Activated CD4-positive, alpha-beta T cell treated with anti-CD3 and anti-CD28 coated beads, Interleukin-2, amount 10 ng/mL, durations not matched to agents 24 days and 14 days (primary cell): ENCODE measurements around the gene OSBPL5. TPM values are rescaled to one million over a fixed set of nuclear protein-coding genes. Genes with fewer than 3 reads are reported as not detected.
"Not testable (repeated sequence)": the region's sequence is repeated elsewhere in the genome, so short reads cannot be mapped to it uniquely, and the experiment has no call there.

Experiments
- DNase-seq: peaks from one replicate; pipeline ENCODE4 v3.0.0; 2022
- H3K27ac Mint-ChIP-seq: one replicate; pipeline ENCODE4 v1.8.0; 2022; ENCODE audit warnings: mild to moderate bottlenecking, mixed read lengths
- H3K27me3 Mint-ChIP-seq: one replicate; pipeline ENCODE4 v1.8.0; 2022; ENCODE audit warnings: mixed read lengths
- H3K36me3 Mint-ChIP-seq: one replicate; pipeline ENCODE4 v1.8.0; 2022; ENCODE audit warnings: low read depth, mild to moderate bottlenecking, mixed read lengths
- H3K4me1 Mint-ChIP-seq: one replicate; pipeline ENCODE4 v1.8.0; 2021; ENCODE audit warnings: mixed read lengths
- H3K4me3 Mint-ChIP-seq: one replicate; pipeline ENCODE4 v1.8.0; 2022; ENCODE audit warnings: mild to moderate bottlenecking, moderate library complexity, mixed read lengths
- H3K9me3 Mint-ChIP-seq: one replicate; pipeline ENCODE4 v1.8.0; 2021; ENCODE audit warnings: mixed read lengths
- intact Hi-C: fragments of 100-400 bp; cut with micrococcal nuclease; formaldehyde crosslinking; loops from one replicate; pipeline ENCODE4 v1.15.1; 2023
- total RNA-seq: library from RNA; stranded (reverse); gene quantifications from 2 replicates; pipeline ENCODE4 v1.2.3, GENCODE V29; 2022

Gene OSBPL5
- total RNA-seq, 1 donor from 2014 or later = 3.4 TPM

- Mint-ChIP-seq H3K27me3 (peaks cover 9% of the 10 kb centered on the region), H3K27ac (no peak overlapping the region), H3K4me1 (no peaks in the 10 kb centered on the region), H3K9me3 (no peaks in the 10 kb centered on the region), H3K4me3 (no peak overlapping the region), H3K36me3 (no peaks in the 10 kb centered on the region)
- no peak for DNase-seq
- intact Hi-C loops = no loop called here
Measured at GRCh38 chr11:3074912-3075589, 90.1 kb downstream of the OSBPL5 start.

DNA sequence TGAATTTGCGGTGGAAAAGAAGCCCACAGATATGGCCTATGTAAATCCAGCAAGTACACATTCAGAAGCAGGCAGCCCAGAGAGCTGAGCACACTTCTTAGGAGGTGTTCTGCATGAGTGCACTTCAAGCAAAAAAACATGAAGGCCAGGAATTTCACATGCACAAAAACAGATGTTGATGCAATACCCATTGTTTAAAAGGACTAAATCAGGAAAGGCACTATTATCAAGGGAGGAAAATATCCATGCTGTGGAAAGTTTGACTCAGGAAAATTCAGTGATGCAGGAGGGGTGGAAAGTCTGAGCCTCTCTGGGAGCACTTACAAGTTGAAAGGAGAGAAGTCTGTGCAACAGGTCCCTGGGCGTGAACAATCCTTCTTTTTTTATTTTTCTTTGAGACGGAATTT is 92.1 kb downstream of the OSBPL5 start:
- no peaks in the 10 kb centered on the region for H3K36me3 Mint-ChIP-seq

GRCh38 chr11:3069425-3069824 is 95.7 kb downstream of the OSBPL5 start:
- H3K4me1 Mint-ChIP-seq = no peaks in the 10 kb centered on the region
- no peak overlapping the region for H3K4me3 Mint-ChIP-seq
- intact Hi-C loops = no loop called here
- no peak overlapping the region for H3K27ac Mint-ChIP-seq
- H3K27me3 Mint-ChIP-seq = peaks cover 17% of the 10 kb centered on the region
- DNase-seq = no peak
- no peaks in the 10 kb centered on the region for H3K36me3 Mint-ChIP-seq
- no peaks in the 10 kb centered on the region for H3K9me3 Mint-ChIP-seq

More for the DNA sequence above, 92.1 kb downstream of the OSBPL5 start:
- no peaks in the 10 kb centered on the region for H3K4me1 Mint-ChIP-seq
- H3K9me3 Mint-ChIP-seq = no peaks in the 10 kb centered on the region
- intact Hi-C loops = no loop called here
- H3K27me3 Mint-ChIP-seq = peaks cover 8% of the 10 kb centered on the region
- DNase-seq = no peak
- H3K4me3 Mint-ChIP-seq = no peak overlapping the region
- no peak overlapping the region for H3K27ac Mint-ChIP-seq

GRCh38 chr11:3066308-3066707 is 98.8 kb downstream of the OSBPL5 start:
- H3K4me1 Mint-ChIP-seq, intact Hi-C loops, H3K4me3 Mint-ChIP-seq, H3K36me3 Mint-ChIP-seq, H3K27ac Mint-ChIP-seq, DNase-seq, H3K9me3 Mint-ChIP-seq: not testable (repeated sequence)
- peaks cover 22% of the 10 kb centered on the region for H3K27me3 Mint-ChIP-seq

DNA sequence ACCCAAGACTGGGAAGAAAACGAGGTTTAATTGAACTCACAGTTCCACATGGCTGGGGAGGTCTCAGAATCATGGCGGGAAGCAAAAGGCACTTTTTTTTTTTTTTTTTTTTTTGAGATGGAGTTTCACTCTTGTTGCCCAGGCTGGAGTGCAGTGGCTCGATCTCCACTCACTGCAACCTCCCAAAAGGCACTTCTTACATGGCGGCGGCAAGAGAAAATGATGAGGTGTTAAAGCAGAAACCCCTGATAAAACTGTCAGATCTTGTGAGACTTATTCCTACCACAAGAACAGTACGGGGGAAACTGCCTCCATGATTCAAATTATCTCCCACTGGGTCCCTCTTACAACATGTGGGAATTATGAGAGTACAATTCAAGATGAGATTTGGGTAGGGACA is 100.4 kb downstream of the OSBPL5 start:
- H3K9me3 Mint-ChIP-seq, H3K4me1 Mint-ChIP-seq, H3K4me3 Mint-ChIP-seq, DNase-seq, H3K27ac Mint-ChIP-seq, intact Hi-C loops, H3K36me3 Mint-ChIP-seq: not testable (repeated sequence)
- H3K27me3 Mint-ChIP-seq = peaks cover 23% of the 10 kb centered on the region

- H3K9me3 Mint-ChIP-seq, H3K4me3 Mint-ChIP-seq, H3K36me3 Mint-ChIP-seq, intact Hi-C loops, DNase-seq, H3K4me1 Mint-ChIP-seq, H3K27ac Mint-ChIP-seq: not testable (repeated sequence)
- peaks cover 21% of the 10 kb centered on the region for H3K27me3 Mint-ChIP-seq
Measured at GRCh38 chr11:3063876-3064275, 101.2 kb downstream of the OSBPL5 start.

DNA sequence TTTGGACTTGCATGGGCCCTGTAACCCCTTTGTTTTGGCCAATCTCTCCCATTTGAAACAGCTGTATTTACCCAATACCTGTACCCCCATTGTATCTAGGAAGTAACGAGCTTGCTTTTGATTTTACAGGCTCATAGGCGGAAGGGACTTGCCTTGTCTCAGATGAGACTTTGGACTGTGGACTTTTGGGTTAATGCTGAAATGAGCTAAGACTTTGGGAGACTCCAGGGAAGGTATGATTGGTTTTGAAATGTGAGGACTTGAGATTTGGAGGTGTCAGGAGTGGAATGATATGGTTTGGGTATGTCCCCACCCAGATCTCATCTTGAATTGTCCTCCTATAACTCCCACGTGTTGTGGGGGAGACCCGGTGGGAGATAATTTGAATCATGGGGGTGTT is 101.7 kb downstream of the OSBPL5 start:
- H3K27ac Mint-ChIP-seq, H3K9me3 Mint-ChIP-seq, H3K4me1 Mint-ChIP-seq, H3K4me3 Mint-ChIP-seq, DNase-seq, intact Hi-C loops, H3K36me3 Mint-ChIP-seq: not testable (repeated sequence)
- H3K27me3 Mint-ChIP-seq = peaks cover 21% of the 10 kb centered on the region

DNA sequence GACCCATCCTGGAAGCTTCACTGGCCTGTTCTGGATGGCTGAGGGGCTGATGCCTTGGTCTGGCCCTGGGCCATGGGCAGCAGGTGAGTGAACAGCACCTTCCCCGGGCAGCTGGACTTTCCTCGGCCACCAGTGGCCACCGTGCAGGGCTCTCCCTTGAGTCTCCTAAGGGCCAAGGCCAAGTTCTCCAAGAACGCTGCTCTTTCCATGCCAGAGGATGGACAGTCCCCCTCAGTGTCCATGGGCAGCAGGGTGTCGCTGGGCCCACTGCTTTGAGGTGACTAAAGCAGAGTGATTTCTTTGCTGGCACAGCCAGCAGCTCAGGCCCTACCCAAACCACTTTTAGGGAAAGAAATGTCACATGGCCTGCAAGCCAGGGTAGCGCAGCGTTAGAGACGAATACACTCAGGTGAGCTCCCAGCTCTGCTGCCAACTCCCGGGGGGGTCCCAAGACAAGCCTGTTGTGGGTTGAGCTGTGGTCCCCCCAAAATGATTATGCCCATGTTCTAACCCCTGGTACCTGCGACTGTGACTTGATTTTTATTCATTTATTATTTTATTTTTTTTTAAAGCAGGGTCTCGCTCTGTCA is 104.6 kb downstream of the OSBPL5 start:
- DNase-seq = no peak
- Mint-ChIP-seq H3K4me3 (no peak overlapping the region), H3K9me3 (no peaks in the 10 kb centered on the region), H3K27ac (no peak overlapping the region), H3K36me3 (no peaks in the 10 kb centered on the region), H3K4me1 (peaks cover 15% of the 10 kb centered on the region), H3K27me3 (peaks cover 15% of the 10 kb centered on the region)
- intact Hi-C loops = no loop called here

DNA sequence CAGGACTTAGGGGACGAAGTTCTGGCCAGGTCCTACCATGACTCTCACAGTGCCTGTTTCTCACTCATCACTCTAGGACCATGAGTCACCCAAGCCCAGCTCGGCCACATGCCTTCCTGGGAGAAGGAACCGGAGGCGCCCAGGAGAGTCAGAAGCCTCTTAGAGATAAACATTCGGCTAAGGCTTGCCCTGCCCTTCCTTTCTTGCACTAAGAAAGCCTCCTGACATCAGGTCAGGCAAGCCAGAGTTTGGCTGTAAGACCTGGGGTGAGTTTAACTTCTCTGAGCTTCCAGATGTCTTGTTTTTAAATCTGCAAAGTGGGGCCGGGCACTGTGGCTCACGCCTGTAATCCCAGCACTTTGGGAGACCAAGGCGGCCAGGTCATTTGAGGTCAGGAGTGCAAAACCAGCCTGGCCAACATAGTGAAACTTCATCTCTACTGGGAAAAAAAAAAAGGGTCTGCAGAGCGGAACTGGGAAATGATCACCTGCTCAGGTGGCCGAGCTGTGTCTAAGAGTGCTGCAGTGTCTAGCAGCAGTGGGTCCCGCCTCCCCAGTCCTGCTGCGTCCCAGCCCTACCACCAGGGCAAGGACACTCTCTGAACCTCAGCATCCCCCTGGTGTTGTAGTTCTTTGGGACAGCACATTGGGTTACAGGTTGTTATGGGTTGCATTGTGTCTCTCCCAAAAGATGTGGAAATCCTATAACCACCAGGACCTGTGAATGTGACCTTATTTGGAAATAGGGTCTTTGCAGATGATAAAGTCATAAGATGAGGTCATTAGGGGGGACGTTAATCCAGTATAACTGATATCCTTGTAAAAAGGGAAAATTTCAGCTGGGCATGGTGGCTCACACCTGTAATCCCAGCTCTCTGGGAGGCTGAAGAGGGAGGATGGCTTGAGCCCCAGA is 106.1 kb downstream of the OSBPL5 start:
- Mint-ChIP-seq H3K27me3 (peaks cover 6% of the 10 kb centered on the region), H3K36me3 (peaks cover 8% of the 10 kb centered on the region), H3K27ac (no peak overlapping the region), H3K4me3 (peak overlapping the region; percentile 28), H3K9me3 (no peaks in the 10 kb centered on the region), H3K4me1 (peaks cover 28% of the 10 kb centered on the region)
- intact Hi-C loops = loop anchor here (5.0 kb wide), 1 partner anchor 108 kb away; the partner anchor contains the start of gene OSBPL5
- no peak for DNase-seq

GRCh38 chr11:3057069-3057963 is 107.8 kb downstream of the OSBPL5 start, which contains the start of gene CARS1:
Gene CARS1, minus strand, starts transcription at chr11:3057423. Its CDS starts 56 bp downstream, at chr11:3057367.
- Mint-ChIP-seq H3K36me3 (peaks cover 17% of the 10 kb centered on the region), H3K4me3 (peak within 1 kb of the TSS; percentile 92)
- intact Hi-C loops = loop anchor here (2.0 to 5.0 kb wide), 3 partner anchors 43 to 110 kb away; partner anchors contain the start of genes NAP1L4 and OSBPL5

DNA sequence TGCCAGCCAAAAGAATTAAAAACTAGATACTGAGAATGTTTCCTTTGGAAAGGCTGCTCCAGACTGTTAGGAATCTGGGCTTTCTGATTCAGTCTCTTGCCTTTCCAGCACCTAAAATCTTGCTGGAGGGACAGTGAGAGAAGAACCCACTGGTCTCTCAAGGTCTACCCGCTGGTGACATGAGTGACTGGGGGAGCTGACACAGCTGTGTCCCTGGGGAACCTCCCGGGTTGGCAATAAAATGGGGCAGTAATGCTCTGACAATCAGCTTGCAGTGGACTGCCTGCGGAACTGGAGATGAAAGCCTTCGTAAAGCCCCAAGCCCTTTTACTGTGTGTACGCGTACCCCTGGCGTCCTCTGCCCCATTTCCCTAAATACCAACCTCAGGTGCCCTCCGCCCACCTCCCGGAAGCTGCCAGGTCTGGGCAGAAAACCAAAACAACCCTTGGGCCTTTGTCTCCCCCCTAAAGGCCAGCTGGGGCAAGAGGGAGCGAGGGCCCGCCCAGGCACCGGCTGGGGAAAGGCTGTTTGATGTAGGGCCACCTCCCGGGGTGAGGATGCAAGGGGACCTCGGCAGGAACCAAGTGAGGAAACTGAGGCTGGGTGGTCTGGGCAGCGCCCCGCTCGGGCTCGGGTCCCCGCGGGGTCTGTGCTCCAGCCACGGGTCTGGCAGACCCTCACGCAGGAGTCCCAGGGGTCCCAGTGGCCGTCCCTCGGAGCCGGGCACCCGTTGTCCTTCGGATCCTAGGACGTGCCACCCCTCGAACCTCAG is 108.6 kb downstream of the OSBPL5 start:
- no peaks in the 10 kb centered on the region for H3K9me3 Mint-ChIP-seq
- intact Hi-C loops = loop anchor here (2.0 to 5.0 kb wide), 3 partner anchors 42 to 111 kb away; partner anchors contain the start of genes NAP1L4 and OSBPL5
- H3K36me3 Mint-ChIP-seq = peaks cover 20% of the 10 kb centered on the region
- H3K27me3 Mint-ChIP-seq = peaks cover 1% of the 10 kb centered on the region
- peaks cover 35% of the 10 kb centered on the region for H3K4me1 Mint-ChIP-seq
- H3K27ac Mint-ChIP-seq = peak overlapping the region; percentile 88
- DNase-seq = peak; percentile 76
- peak overlapping the region; percentile 92 for H3K4me3 Mint-ChIP-seq

More at GRCh38 chr11:3057069-3057963, 107.8 kb downstream of the OSBPL5 start, which contains the start of gene CARS1:
- Mint-ChIP-seq H3K27ac (peak within 1 kb of the TSS; percentile 88), H3K4me1 (peaks cover 32% of the 10 kb centered on the region), H3K9me3 (no peaks in the 10 kb centered on the region), H3K27me3 (peaks cover 1% of the 10 kb centered on the region)
- DNase-seq = peak; percentile 98

- peak overlapping the region; percentile 80 for H3K27ac Mint-ChIP-seq
- no peak for DNase-seq
- no peaks in the 10 kb centered on the region for H3K9me3 Mint-ChIP-seq
- H3K4me3 Mint-ChIP-seq = peak overlapping the region; percentile 92
- H3K4me1 Mint-ChIP-seq = peaks cover 38% of the 10 kb centered on the region
- peaks cover 21% of the 10 kb centered on the region for H3K36me3 Mint-ChIP-seq
- intact Hi-C loops = loop anchor here (2.0 to 5.0 kb wide), 3 partner anchors 41 to 111 kb away; partner anchors contain the start of genes NAP1L4 and OSBPL5
- no peaks in the 10 kb centered on the region for H3K27me3 Mint-ChIP-seq
Measured at GRCh38 chr11:3055891-3056290, 109.2 kb downstream of the OSBPL5 start.
